ENCODE results near the gene SNAP47.

Gene SNAP47

DNA sequence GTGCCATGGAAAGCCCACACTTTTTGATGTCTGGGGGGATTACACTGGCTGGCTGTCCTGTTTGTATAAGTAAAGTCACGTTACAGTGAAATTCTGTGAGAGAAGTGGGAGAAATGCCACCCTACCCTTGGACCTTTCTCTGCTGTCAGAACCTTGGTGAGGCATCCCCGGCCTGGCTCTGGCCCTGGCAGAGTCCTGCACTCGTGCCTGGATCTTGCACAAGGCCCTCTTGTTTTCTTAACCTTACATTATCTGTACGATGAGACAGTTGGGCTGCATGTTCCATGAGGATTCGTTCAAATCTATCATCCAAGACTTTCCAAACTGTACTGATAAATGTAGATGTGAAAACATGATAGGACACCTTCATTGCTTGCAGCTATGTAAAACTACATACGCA lies 11.4 kb downstream of the SNAP47 start:
- TF ChIP-seq CEBPB (IDR thresholded peaks at IDR 0.05) (no peak), NFIC (IDR thresholded peaks at IDR 0.05) (no peak), TAF1 (IDR thresholded peaks at IDR 0.05; ENCODE audit: low read depth) (no peak), FOXM1 (IDR thresholded peaks at IDR 0.05; ENCODE audit: borderline replicate concordance, low read depth) (no peak), EGR1 (IDR thresholded peaks at IDR 0.05) (no peak), RAD21 (IDR thresholded peaks at IDR 0.05; ENCODE audit: low read depth) (no peak), TEAD4 (IDR thresholded peaks at IDR 0.05) (no peak), EP300 (IDR thresholded peaks at IDR 0.05; ENCODE audit: borderline replicate concordance) (no peak), YY1 (IDR thresholded peaks at IDR 0.05; ENCODE audit: low read depth) (no peak), CREB1 (IDR thresholded peaks at IDR 0.05; ENCODE audit: low read depth) (no peak)
- TF ChIP-seq, protein P1, sequence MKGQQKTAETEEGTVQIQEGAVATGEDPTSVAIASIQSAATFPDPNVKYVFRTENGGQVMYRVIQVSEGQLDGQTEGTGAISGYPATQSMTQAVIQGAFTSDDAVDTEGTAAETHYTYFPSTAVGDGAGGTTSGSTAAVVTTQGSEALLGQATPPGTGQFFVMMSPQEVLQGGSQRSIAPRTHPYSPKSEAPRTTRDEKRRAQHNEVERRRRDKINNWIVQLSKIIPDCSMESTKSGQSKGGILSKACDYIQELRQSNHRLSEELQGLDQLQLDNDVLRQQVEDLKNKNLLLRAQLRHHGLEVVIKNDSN (IDR thresholded peaks at IDR 0.05): no peak
- TF ChIP-seq, protein P2, sequence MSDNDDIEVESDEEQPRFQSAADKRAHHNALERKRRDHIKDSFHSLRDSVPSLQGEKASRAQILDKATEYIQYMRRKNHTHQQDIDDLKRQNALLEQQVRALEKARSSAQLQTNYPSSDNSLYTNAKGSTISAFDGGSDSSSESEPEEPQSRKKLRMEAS (IDR thresholded peaks at IDR 0.05): no peak

DNA sequence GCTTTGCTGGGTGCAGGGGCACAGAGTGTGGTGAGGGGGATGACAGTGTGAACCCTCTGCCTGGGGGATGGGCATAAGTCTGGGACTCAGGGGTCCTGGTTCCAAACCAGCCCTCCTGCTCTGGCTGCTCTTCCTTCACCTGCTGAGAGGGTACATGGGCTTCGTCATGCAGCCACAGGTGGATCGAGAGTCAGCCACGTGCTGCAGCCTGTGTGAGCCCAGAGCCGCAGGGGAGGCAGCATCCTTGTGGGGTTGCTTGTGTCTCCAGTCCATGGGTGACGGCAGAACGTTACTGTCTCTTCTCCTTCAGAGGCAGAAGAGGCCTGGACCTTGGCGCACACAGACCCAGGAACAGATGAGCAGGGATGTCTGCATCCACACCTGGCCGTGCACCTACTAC lies 12.1 kb downstream of the SNAP47 start:
- no peak for TF ChIP-seq TEAD4 (IDR thresholded peaks at IDR 0.05)
- TF ChIP-seq, protein P2 (IDR thresholded peaks at IDR 0.05): no peak
- no peak for TF ChIP-seq ZBTB7A (IDR thresholded peaks at IDR 0.05; ENCODE audit: low read depth)
- no peak for TF ChIP-seq EP300 (IDR thresholded peaks at IDR 0.05; ENCODE audit: borderline replicate concordance)
- no peak for TF ChIP-seq FOXM1 (IDR thresholded peaks at IDR 0.05; ENCODE audit: borderline replicate concordance, low read depth)

DNA sequence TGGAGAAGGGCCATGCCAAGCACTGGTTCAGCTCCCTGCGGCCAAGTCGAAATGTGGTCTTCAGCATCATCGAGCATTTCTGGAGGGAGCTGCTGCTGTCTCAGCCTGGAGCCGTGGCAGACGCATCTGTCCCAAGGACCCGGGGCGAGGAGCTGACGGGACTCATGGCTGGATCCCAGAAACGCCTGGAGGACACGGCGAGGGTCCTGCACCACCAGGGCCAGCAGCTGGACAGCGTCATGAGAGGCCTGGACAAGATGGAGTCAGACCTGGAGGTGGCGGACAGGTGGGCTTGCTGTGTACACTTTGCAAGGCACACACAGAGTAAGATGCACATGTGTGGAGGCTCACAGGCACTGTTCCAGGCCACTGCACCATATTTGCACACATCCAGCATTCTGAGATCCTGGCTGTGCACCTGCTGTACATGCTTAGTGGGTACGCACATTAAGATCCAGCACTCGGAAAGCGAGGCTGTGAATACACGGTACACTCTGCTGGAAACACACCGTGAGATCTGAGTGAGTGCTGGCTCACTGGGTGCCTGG lies 12.8 kb downstream of the SNAP47 start:
- TF ChIP-seq EGR1 (IDR thresholded peaks at IDR 0.05): no peak
- TF ChIP-seq ZBTB7A (IDR thresholded peaks at IDR 0.05; ENCODE audit: low read depth): no peak
- TF ChIP-seq RAD21 (IDR thresholded peaks at IDR 0.05; ENCODE audit: low read depth): no peak
- no peak for TF ChIP-seq TAF1 (IDR thresholded peaks at IDR 0.05; ENCODE audit: low read depth)
- TF ChIP-seq YY1 (IDR thresholded peaks at IDR 0.05; ENCODE audit: low read depth): no peak
- TF ChIP-seq TCF12 (IDR thresholded peaks at IDR 0.05; ENCODE audit: low read depth): no peak
- TF ChIP-seq, protein P3, sequence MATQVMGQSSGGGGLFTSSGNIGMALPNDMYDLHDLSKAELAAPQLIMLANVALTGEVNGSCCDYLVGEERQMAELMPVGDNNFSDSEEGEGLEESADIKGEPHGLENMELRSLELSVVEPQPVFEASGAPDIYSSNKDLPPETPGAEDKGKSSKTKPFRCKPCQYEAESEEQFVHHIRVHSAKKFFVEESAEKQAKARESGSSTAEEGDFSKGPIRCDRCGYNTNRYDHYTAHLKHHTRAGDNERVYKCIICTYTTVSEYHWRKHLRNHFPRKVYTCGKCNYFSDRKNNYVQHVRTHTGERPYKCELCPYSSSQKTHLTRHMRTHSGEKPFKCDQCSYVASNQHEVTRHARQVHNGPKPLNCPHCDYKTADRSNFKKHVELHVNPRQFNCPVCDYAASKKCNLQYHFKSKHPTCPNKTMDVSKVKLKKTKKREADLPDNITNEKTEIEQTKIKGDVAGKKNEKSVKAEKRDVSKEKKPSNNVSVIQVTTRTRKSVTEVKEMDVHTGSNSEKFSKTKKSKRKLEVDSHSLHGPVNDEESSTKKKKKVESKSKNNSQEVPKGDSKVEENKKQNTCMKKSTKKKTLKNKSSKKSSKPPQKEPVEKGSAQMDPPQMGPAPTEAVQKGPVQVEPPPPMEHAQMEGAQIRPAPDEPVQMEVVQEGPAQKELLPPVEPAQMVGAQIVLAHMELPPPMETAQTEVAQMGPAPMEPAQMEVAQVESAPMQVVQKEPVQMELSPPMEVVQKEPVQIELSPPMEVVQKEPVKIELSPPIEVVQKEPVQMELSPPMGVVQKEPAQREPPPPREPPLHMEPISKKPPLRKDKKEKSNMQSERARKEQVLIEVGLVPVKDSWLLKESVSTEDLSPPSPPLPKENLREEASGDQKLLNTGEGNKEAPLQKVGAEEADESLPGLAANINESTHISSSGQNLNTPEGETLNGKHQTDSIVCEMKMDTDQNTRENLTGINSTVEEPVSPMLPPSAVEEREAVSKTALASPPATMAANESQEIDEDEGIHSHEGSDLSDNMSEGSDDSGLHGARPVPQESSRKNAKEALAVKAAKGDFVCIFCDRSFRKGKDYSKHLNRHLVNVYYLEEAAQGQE (IDR thresholded peaks at IDR 0.05; ENCODE audit: low read depth): no peak
- TF ChIP-seq EP300 (IDR thresholded peaks at IDR 0.05; ENCODE audit: borderline replicate concordance): no peak
- TF ChIP-seq FOXM1 (IDR thresholded peaks at IDR 0.05; ENCODE audit: borderline replicate concordance, low read depth): no peak
- no peak for TF ChIP-seq CREB1 (IDR thresholded peaks at IDR 0.05; ENCODE audit: low read depth)
- TF ChIP-seq, protein P1 (IDR thresholded peaks at IDR 0.05): no peak
- TF ChIP-seq, protein P2 (IDR thresholded peaks at IDR 0.05): no peak
- no peak for TF ChIP-seq TEAD4 (IDR thresholded peaks at IDR 0.05)
- TF ChIP-seq NFIC (IDR thresholded peaks at IDR 0.05): no peak
- no peak for TF ChIP-seq CEBPB (IDR thresholded peaks at IDR 0.05)

DNA sequence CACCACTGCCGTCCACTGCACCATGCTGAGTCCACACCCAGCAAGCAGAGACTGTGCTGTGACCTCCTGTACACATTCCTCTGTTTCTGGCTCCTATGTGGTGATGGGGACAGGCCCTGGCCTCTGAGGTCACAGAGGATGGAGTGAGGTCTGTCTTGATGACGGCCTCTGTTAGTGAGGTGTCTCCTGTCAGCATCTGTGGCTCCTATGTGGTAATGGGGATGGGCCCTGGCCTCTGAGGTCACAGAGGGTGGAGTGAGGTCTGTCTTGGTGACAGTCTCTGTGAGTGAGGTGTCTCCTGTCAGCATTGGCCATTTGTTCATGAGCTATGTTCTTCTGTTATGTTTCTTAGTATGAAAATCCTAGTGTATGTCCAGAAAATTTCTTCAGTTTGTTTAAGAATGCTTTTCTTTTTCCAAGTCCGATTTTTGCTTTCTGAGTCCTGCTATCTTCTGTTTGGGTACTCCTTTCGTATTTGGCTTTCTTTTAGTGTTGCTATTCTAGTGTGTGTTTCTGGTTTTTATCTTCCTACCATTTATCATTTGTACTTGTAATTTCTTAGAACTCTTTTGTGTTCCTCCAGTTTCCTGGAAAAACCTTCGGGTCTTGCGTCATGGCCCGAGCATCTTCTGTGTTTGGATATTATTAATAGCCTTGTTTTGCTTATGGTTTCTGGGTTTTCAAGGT lies 13.4 kb downstream of the SNAP47 start:
- TF ChIP-seq FOXM1 (IDR thresholded peaks at IDR 0.05; ENCODE audit: borderline replicate concordance, low read depth) (no peak), TEAD4 (IDR thresholded peaks at IDR 0.05) (no peak), CREB1 (IDR thresholded peaks at IDR 0.05; ENCODE audit: low read depth) (no peak), TAF1 (IDR thresholded peaks at IDR 0.05; ENCODE audit: low read depth) (no peak)
- TF ChIP-seq, protein P1 (IDR thresholded peaks at IDR 0.05): no peak

DNA sequence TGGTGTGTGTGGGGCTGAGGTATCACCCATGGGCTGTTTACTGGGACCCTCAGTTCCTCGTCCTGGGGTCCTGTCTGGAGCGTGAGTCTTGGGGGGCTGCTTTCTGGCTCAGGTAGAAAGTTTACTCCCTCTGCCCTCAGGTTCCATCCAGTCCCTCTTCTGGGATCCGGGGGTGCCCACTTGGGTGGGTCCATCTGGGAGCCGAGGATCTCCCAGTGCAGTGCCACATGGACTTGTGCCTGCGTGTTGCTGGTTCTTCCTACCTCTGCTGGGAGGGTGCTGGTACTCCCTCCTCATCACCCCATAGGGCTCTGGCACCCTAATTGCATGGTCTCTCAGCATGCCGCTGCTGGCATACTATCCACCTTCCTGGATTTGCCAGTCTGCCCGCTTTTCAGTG lies 14.0 kb downstream of the SNAP47 start:
- TF ChIP-seq ZBTB7A (IDR thresholded peaks at IDR 0.05; ENCODE audit: low read depth) (no peak), CREB1 (IDR thresholded peaks at IDR 0.05; ENCODE audit: low read depth) (no peak), NFIC (IDR thresholded peaks at IDR 0.05) (no peak)
- TF ChIP-seq, protein P1 (IDR thresholded peaks at IDR 0.05): no peak

DNA sequence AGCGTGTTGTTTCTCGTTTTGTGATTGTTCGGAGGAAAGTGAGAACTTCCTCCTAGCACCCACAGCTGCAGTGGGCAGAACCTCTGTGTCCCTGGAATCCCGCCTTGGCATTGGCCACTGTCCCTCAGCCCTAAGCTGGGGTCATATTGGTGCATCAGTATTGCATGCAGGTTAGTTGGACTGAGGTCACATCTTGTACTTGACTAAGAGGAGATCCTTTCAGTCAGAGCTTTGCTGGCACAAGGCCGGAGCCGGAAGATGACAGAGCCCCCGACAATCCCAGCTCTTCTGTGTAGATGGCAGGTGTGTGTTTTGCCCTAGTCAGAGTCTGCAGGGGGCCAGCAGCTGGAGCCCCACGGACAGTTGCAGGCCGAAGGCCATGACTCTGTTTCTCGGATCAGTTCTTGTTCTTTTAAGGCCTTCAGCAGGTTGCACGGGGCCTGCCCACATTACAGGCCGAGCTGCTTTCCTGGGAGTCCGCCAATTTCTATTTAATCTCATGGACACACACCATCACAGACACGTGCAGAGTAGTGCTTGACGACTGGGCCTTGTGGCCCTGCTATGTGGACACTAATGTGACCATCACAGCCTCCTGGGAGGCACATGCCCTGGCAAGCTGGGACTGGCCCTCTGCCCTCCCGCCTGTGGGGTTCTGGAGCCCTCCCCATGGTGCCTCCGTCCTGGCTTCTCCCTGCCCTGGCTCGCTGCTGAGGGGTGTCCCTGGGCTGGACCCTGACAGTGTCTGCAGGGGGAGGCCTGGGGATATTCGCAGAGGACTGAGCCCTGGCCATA lies 14.9 kb downstream of the SNAP47 start:
- no peak for TF ChIP-seq TEAD4 (IDR thresholded peaks at IDR 0.05)
- TF ChIP-seq RAD21 (IDR thresholded peaks at IDR 0.05; ENCODE audit: low read depth): no peak
- TF ChIP-seq, protein P1 (IDR thresholded peaks at IDR 0.05): no peak
- TF ChIP-seq FOXM1 (IDR thresholded peaks at IDR 0.05; ENCODE audit: borderline replicate concordance, low read depth): no peak
- no peak for TF ChIP-seq ZBTB7A (IDR thresholded peaks at IDR 0.05; ENCODE audit: low read depth)
- TF ChIP-seq YY1 (IDR thresholded peaks at IDR 0.05; ENCODE audit: low read depth): no peak
- no peak for TF ChIP-seq EP300 (IDR thresholded peaks at IDR 0.05; ENCODE audit: borderline replicate concordance)
- TF ChIP-seq CEBPB (IDR thresholded peaks at IDR 0.05): no peak
- no peak for TF ChIP-seq NFIC (IDR thresholded peaks at IDR 0.05)
- TF ChIP-seq CREB1 (IDR thresholded peaks at IDR 0.05; ENCODE audit: low read depth): no peak
- TF ChIP-seq, protein P2 (IDR thresholded peaks at IDR 0.05): no peak
- no peak for TF ChIP-seq EGR1 (IDR thresholded peaks at IDR 0.05)
- no peak for TF ChIP-seq TAF1 (IDR thresholded peaks at IDR 0.05; ENCODE audit: low read depth)
- TF ChIP-seq TCF12 (IDR thresholded peaks at IDR 0.05; ENCODE audit: low read depth): no peak
- TF ChIP-seq, protein P3 (IDR thresholded peaks at IDR 0.05; ENCODE audit: low read depth): no peak
